ENCODE data around the gene RBM33. TPM values are rescaled to one million over a fixed set of nuclear protein-coding genes. Genes with fewer than 3 reads are reported as not detected.

The RBM33 gene
- total and polyA plus RNA-seq, 2 of the 8 experiments (the other 6 are each of a cell fraction or from before 2014, with no cell fraction given), result 16.5 to 64.6 TPM

DNA sequence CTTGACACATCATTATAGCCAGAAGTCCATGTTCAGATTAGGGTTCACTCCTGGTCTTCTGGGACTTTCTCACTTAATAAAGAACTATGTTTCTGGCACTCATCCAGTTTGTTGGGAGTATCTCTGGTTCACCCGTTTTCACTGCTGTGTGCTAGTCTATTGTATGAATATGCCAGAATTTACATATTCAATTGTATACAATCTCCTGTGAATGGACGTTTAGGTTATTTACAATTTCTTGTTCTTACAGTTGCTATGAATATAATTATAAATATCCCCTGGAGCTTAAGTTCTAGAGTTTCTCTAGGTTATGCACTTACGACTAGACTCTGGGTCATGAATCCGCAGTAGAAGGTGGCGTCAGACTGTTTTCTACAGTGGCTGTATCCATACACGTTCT, 20.0 kb upstream of the RBM33 start (continued):
- TF ChIP-seq, protein P1, sequence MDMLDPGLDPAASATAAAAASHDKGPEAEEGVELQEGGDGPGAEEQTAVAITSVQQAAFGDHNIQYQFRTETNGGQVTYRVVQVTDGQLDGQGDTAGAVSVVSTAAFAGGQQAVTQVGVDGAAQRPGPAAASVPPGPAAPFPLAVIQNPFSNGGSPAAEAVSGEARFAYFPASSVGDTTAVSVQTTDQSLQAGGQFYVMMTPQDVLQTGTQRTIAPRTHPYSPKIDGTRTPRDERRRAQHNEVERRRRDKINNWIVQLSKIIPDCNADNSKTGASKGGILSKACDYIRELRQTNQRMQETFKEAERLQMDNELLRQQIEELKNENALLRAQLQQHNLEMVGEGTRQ (IDR thresholded peaks at IDR 0.05; ENCODE audit: low read length), result no peak
- TF ChIP-seq POU5F1 (IDR thresholded peaks at IDR 0.05; ENCODE audit: low read depth, low read length), result no peak
